NCI-H69 (cell line): ENCODE measurements around the gene LAMA3.

Experiments used
- DNase-seq: peaks from one replicate; lab custom pipeline; 2025; lab: John Stamatoyannopoulos, UW

Gene LAMA3

GRCh38 chr18:24000613-24001490 lies 311.6 kb downstream of the LAMA3 start:
- no peak for DNase-seq

GRCh38 chr18:24002479-24002878 lies 313.2 kb downstream of the LAMA3 start:
- no peak for DNase-seq

DNA sequence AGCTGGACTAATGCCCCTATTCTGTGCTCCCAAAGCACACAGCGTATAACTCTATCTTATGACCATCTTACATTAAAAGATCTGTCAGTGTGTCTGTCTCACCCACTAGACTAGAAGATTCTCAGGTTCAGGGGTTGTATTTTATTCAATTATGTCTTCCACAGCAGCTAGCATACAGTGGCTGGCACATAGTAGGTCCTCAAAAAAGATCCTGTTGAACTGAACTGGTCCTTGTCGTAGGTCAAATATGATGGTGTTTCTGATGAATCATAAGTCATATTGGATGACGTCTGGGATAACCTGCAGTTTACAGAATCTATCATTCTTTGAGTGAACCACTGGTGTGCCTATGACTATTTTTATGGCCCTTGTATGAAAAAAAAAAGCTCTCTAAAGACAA lies 314.0 kb downstream of the LAMA3 start:
- DNase-seq = no peak

- peak; percentile 53 for DNase-seq
These were observed 314.8 kb downstream of the LAMA3 start for GRCh38 chr18:24003903-24004640.
